ENCODE results near the gene NGLY1. TPM values are rescaled to one million over a fixed set of nuclear protein-coding genes. Genes with fewer than 3 reads are reported as not detected.

Gene NGLY1
- total and polyA plus RNA-seq, 4 donors: 19.1 to 54.4 (median 32.3) TPM

- DNase-seq: no peak
- Histone ChIP-seq H3K4me1 (ENCODE audit: control insufficient read depth in 5 of 5, insufficient read depth in 5 of 5, low read length in 5 of 5) (no peaks in the 10 kb centered on the region), H3K9ac (ENCODE audit: insufficient read depth in 1 of 2, low read length in 2 of 2) (no peak overlapping the region), H3K36me3 (ENCODE audit: control insufficient read depth in 4 of 4, insufficient read depth in 4 of 4, low read length in 4 of 4) (no peaks in the 10 kb centered on the region), H3K9me3 (ENCODE audit: control insufficient read depth in 4 of 4, insufficient read depth in 3 of 4, low read length in 3 of 4) (no peaks in the 10 kb centered on the region), H3K27me3 (ENCODE audit: control insufficient read depth in 3 of 3, insufficient read depth in 3 of 3, low read length in 2 of 3) (no peaks in the 10 kb centered on the region), H3K4me3 (no peak overlapping the region), H3K27ac (ENCODE audit: low read depth in 1 of 2, low read length in 1 of 2) (no peak overlapping the region)
- ATAC-seq (ENCODE audit: insufficient read depth, low FRiP score): no peak
- no peak for TF ChIP-seq CTCF (IDR thresholded peaks at IDR 0.05; ENCODE audit: control extremely low read depth, extremely low read depth)
- WGBS, 2 donors: 90 to 92% methylated on average over 11 of the region's 11 CpGs
Measured at GRCh38 chr3:25713341-25713985, 69.8 kb downstream of the NGLY1 start.

GRCh38 chr3:25711090-25711489, 72.2 kb downstream of the NGLY1 start:
- TF ChIP-seq CTCF (IDR thresholded peaks at IDR 0.05; ENCODE audit: control extremely low read depth, extremely low read depth): no peak
- no peaks in the 10 kb centered on the region for H3K9me3 ChIP-seq (ENCODE audit: control insufficient read depth in 4 of 4, insufficient read depth in 3 of 4, low read length in 3 of 4)
- H3K4me1 ChIP-seq (ENCODE audit: control insufficient read depth in 5 of 5, insufficient read depth in 5 of 5, low read length in 5 of 5): no peaks in the 10 kb centered on the region
- no peak overlapping the region for H3K9ac ChIP-seq (ENCODE audit: insufficient read depth in 1 of 2, low read length in 2 of 2)
- no peaks in the 10 kb centered on the region for H3K27me3 ChIP-seq (ENCODE audit: control insufficient read depth in 3 of 3, insufficient read depth in 3 of 3, low read length in 2 of 3)
- ATAC-seq (ENCODE audit: insufficient read depth, low FRiP score): no peak
- no peak overlapping the region for H3K27ac ChIP-seq (ENCODE audit: low read depth in 1 of 2, low read length in 1 of 2)
- no peaks in the 10 kb centered on the region for H3K36me3 ChIP-seq (ENCODE audit: control insufficient read depth in 4 of 4, insufficient read depth in 4 of 4, low read length in 4 of 4)
- no peak overlapping the region for H3K4me3 ChIP-seq
- no peak for DNase-seq
- 95% methylated on average over 2 of the region's 2 CpGs for WGBS, 2 donors

GRCh38 chr3:25708036-25708435, 75.2 kb downstream of the NGLY1 start:
- DNase-seq (no peak), ATAC-seq (ENCODE audit: insufficient read depth, low FRiP score) (no peak)
- H3K4me3 ChIP-seq: no peak overlapping the region
- TF ChIP-seq CTCF (IDR thresholded peaks at IDR 0.05; ENCODE audit: control extremely low read depth, extremely low read depth): no peak
- H3K9ac ChIP-seq (ENCODE audit: insufficient read depth in 1 of 2, low read length in 2 of 2): no peak overlapping the region
- H3K9me3 ChIP-seq (ENCODE audit: control insufficient read depth in 4 of 4, insufficient read depth in 3 of 4, low read length in 3 of 4): no peaks in the 10 kb centered on the region
- H3K4me1 ChIP-seq (ENCODE audit: control insufficient read depth in 5 of 5, insufficient read depth in 5 of 5, low read length in 5 of 5): no peaks in the 10 kb centered on the region
- no peaks in the 10 kb centered on the region for H3K36me3 ChIP-seq (ENCODE audit: control insufficient read depth in 4 of 4, insufficient read depth in 4 of 4, low read length in 4 of 4)
- WGBS, 2 donors: 63 to 68% methylated on average over 3 of the region's 3 CpGs
- no peaks in the 10 kb centered on the region for H3K27me3 ChIP-seq (ENCODE audit: control insufficient read depth in 3 of 3, insufficient read depth in 3 of 3, low read length in 2 of 3)
- H3K27ac ChIP-seq (ENCODE audit: low read depth in 1 of 2, low read length in 1 of 2): no peak overlapping the region

Measured in lung (tissue), 12 donors.